ENCODE measurements around the gene FRMD4A.
A peak's percentile ranks its signal among the peaks of the same experiment; 100 is the strongest.
"Not testable (repeated sequence)": the region's sequence is repeated elsewhere in the genome, so short reads cannot be mapped to it uniquely, and the experiment has no call there.

Gene FRMD4A

DNA sequence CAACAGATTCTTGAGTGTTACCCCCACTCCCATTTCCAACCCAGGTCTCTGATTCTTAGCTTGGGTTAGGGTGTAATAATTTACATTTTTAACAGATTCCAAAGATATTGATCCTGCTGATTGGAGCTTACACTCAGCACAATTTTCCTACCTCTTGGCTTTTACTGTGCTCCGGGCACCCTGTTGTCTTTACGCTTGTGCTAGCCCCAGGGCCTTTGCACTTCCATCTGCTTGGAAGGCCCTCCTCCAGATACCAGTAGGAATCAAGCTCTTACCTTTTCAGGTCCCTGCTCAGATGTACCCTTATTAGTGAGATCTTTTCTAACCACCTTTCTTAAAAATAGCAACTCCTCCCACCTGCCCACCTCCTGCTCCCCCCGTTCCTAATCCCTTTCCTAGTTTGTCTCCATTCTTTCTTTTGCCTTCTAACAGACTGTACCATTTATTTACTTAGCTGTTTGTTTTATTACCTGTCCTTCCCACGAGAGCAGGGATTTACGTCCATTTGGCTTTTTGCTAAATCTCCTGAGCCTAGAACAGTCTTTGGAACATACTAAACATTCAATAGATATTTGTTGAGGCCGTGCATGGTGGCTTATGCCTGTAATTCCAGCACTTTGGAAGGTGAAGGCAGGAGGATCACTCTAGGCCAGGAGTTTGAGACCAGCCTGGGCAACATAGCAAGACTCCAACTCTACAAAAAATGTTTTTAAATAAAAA lies 427.7 kb downstream of the FRMD4A start:
- 94% methylated on average over 6 of the region's 6 CpGs for WGBS
- Histone ChIP-seq H3K27ac (ENCODE audit: low read depth, low read length) (no peak overlapping the region), H3K36me3 (ENCODE audit: insufficient read depth, low read length) (no peaks in the 10 kb centered on the region), H3K27me3 (ENCODE audit: insufficient read depth, low read length) (no peaks in the 10 kb centered on the region), H3K4me3 (ENCODE audit: low read length) (no peak overlapping the region), H3K9me3 (ENCODE audit: insufficient read depth, low read depth, low read length) (no peaks in the 10 kb centered on the region), H3K4me1 (ENCODE audit: insufficient read depth, low read length) (peaks cover 8% of the 10 kb centered on the region), H3K9ac (ENCODE audit: low read depth, low read length) (no peak overlapping the region)

GRCh38 chr10:13899941-13900340 lies 430.8 kb downstream of the FRMD4A start:
- no peak overlapping the region for H3K9ac ChIP-seq (ENCODE audit: low read depth, low read length)
- no peaks in the 10 kb centered on the region for H3K36me3 ChIP-seq (ENCODE audit: insufficient read depth, low read length)
- H3K27me3 ChIP-seq (ENCODE audit: insufficient read depth, low read length) = no peaks in the 10 kb centered on the region
- 92% methylated on average over 3 of the region's 3 CpGs for WGBS
- no peak overlapping the region for H3K4me3 ChIP-seq (ENCODE audit: low read length)
- H3K4me1 ChIP-seq (ENCODE audit: insufficient read depth, low read length) = peaks cover 8% of the 10 kb centered on the region
- H3K9me3 ChIP-seq (ENCODE audit: insufficient read depth, low read depth, low read length) = no peaks in the 10 kb centered on the region
- no peak overlapping the region for H3K27ac ChIP-seq (ENCODE audit: low read depth, low read length)

GRCh38 chr10:13896146-13896545 lies 434.6 kb downstream of the FRMD4A start:
- 100% methylated on average over 1 of the region's 1 CpG for WGBS
- not testable (repeated sequence) for H3K4me3 ChIP-seq (ENCODE audit: low read length); H3K36me3 ChIP-seq (ENCODE audit: insufficient read depth, low read length); H3K27ac ChIP-seq (ENCODE audit: low read depth, low read length); H3K9me3 ChIP-seq (ENCODE audit: insufficient read depth, low read depth, low read length); H3K9ac ChIP-seq (ENCODE audit: low read depth, low read length)
- H3K27me3 ChIP-seq (ENCODE audit: insufficient read depth, low read length) = peaks cover 24% of the 10 kb centered on the region
- H3K4me1 ChIP-seq (ENCODE audit: insufficient read depth, low read length) = peaks cover 15% of the 10 kb centered on the region

DNA sequence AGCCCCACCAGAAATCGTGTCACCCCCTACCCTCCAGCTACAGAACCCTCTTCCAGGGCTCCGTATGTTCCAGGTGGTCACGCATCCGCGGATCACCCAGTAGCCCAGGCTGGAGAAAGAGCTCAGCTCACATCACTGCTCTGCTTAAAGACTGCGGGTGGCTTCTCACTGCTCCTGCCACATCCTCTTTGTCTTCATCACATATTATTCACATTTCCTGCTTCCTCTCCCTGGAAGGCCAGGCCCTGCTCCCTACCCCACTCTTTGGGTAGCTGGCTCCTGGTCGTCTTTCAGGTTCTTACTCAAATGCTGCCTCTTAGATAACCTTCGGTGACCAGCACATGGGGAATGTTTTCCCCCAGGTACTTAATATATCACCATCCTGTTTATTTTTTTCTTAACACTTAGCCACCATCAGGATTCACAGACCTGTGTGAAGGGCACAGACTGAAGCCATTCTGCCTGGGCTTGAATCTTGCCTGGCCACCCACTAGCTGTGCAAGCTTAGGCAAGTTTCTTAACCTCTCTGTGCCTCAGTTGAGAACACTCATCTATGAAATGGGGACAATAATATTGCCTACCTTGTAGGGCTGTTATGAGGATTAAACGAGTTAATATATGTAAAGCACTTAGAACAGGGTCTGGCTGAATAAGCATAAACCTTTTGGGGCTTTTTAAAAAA lies 436.2 kb downstream of the FRMD4A start:
- no peak overlapping the region for H3K9ac ChIP-seq (ENCODE audit: low read depth, low read length)
- no peaks in the 10 kb centered on the region for H3K9me3 ChIP-seq (ENCODE audit: insufficient read depth, low read depth, low read length)
- WGBS = 74% methylated on average over 9 of the region's 9 CpGs
- no peak overlapping the region for H3K4me3 ChIP-seq (ENCODE audit: low read length)
- H3K27ac ChIP-seq (ENCODE audit: low read depth, low read length) = no peak overlapping the region
- H3K27me3 ChIP-seq (ENCODE audit: insufficient read depth, low read length) = peaks cover 39% of the 10 kb centered on the region
- H3K4me1 ChIP-seq (ENCODE audit: insufficient read depth, low read length) = peaks cover 25% of the 10 kb centered on the region
- peaks cover 5% of the 10 kb centered on the region; the same call in 1 of the 2 replicates for H3K36me3 ChIP-seq (ENCODE audit: insufficient read depth, low read length)

GRCh38 chr10:13893926-13894325 lies 436.8 kb downstream of the FRMD4A start:
- 81% methylated on average over 4 of the region's 4 CpGs for WGBS
- Histone ChIP-seq H3K27ac (ENCODE audit: low read depth, low read length) (no peak overlapping the region), H3K9me3 (ENCODE audit: insufficient read depth, low read depth, low read length) (no peaks in the 10 kb centered on the region), H3K27me3 (ENCODE audit: insufficient read depth, low read length) (peaks cover 39% of the 10 kb centered on the region), H3K4me1 (ENCODE audit: insufficient read depth, low read length) (peaks cover 31% of the 10 kb centered on the region), H3K9ac (ENCODE audit: low read depth, low read length) (no peak overlapping the region), H3K4me3 (ENCODE audit: low read length) (no peak overlapping the region), H3K36me3 (ENCODE audit: insufficient read depth, low read length) (peaks cover 5% of the 10 kb centered on the region; the same call in 1 of the 2 replicates)

DNA sequence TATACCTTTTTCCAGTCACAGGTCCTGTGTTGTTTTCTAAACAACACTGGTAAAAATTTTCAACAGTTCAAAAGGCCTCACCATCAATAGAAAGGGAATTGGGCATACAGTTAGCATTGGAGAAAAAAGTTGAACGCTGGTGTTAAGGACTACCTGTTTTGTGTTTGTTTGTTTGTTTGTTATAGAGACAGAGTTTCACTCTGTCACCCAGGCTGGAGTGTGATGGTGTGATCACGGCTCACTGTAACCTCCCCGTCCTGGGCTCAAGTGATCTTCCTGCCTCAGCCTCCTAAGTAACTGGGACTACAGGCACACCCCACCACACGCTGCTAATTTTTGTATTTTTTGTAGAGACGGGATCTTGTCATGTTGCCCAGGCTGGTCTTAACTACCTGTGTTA lies 437.9 kb downstream of the FRMD4A start:
- peak overlapping the region; percentile 86; the same call in 1 of the 2 replicates for H3K9ac ChIP-seq (ENCODE audit: low read depth, low read length)
- no peak overlapping the region for H3K27ac ChIP-seq (ENCODE audit: low read depth, low read length)

GRCh38 chr10:13892001-13892491 lies 438.7 kb downstream of the FRMD4A start:
- Histone ChIP-seq H3K9ac (ENCODE audit: low read depth, low read length) (peak overlapping the region; percentile 86), H3K27ac (ENCODE audit: low read depth, low read length) (peak overlapping the region; percentile 42; the same call in 1 of the 2 replicates), H3K9me3 (ENCODE audit: insufficient read depth, low read depth, low read length) (no peaks in the 10 kb centered on the region), H3K27me3 (ENCODE audit: insufficient read depth, low read length) (peaks cover 39% of the 10 kb centered on the region), H3K4me1 (ENCODE audit: insufficient read depth, low read length) (peaks cover 32% of the 10 kb centered on the region), H3K36me3 (ENCODE audit: insufficient read depth, low read length) (peaks cover 5% of the 10 kb centered on the region; the same call in 1 of the 2 replicates), H3K4me3 (ENCODE audit: low read length) (peak overlapping the region; percentile 74)
- 8% methylated on average over 30 of the region's 30 CpGs for WGBS

More for the DNA sequence above, 437.9 kb downstream of the FRMD4A start:
- H3K36me3 ChIP-seq (ENCODE audit: insufficient read depth, low read length) = peaks cover 5% of the 10 kb centered on the region; the same call in 1 of the 2 replicates
- H3K27me3 ChIP-seq (ENCODE audit: insufficient read depth, low read length) = peaks cover 39% of the 10 kb centered on the region
- H3K9me3 ChIP-seq (ENCODE audit: insufficient read depth, low read depth, low read length) = no peaks in the 10 kb centered on the region
- H3K4me3 ChIP-seq (ENCODE audit: low read length) = no peak overlapping the region
- H3K4me1 ChIP-seq (ENCODE audit: insufficient read depth, low read length) = peaks cover 32% of the 10 kb centered on the region
- WGBS = 95% methylated on average over 5 of the region's 5 CpGs

GRCh38 chr10:13891128-13892000 lies 439.4 kb downstream of the FRMD4A start:
- 0 out of 2 replicates have a peak overlapping the region, but pooled peaks have one; percentile 5 for H3K27ac ChIP-seq (ENCODE audit: low read depth, low read length)

DNA sequence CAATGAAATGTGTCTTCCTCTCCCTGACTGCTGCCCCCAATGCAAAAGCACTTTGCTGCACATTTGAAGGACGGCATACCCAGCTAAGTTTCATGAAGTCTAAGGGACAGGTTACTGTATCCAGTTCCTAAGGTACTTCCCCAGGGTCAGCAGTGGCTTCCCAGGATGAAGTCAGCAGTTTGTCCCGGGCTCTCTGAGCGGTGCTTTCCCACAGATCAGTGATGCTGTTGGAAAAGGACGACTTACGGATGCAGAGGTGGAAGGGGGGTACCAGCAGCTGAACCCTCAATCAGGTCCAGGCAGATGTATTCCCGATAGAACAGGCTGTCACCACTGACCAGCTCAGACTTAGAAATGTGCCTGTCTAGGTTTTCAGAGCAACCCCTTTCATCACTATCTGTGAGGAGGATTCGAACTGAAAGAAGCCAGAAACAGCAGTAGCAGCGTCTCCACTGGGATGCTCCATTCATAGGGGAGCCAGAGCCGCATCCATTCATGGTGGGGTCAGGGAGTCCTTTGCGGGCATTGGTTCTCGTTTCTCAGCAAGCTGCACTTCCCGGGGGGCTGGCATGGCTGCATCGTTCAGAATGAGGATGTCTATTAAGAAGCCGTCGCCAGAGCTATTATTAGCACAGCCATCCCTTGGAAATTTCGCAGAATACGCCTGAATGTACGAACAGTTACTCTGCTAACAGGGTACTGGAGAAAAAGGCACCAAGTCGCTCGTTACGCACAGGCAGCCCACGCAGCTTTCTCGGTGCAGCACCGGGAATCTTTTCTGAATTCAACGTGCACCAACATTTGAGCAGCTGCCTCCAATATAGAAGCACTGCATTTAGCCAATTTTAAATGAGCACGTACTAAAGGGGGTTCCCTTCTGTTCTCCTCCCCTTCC lies 440.2 kb downstream of the FRMD4A start:
- Histone ChIP-seq H3K4me3 (ENCODE audit: low read length) (peak overlapping the region; percentile 74), H3K9ac (ENCODE audit: low read depth, low read length) (peak overlapping the region; percentile 85), H3K36me3 (ENCODE audit: insufficient read depth, low read length) (peaks cover 9% of the 10 kb centered on the region; the same call in 1 of the 2 replicates), H3K4me1 (ENCODE audit: insufficient read depth, low read length) (peaks cover 36% of the 10 kb centered on the region), H3K27me3 (ENCODE audit: insufficient read depth, low read length) (peaks cover 39% of the 10 kb centered on the region), H3K9me3 (ENCODE audit: insufficient read depth, low read depth, low read length) (no peaks in the 10 kb centered on the region), H3K27ac (ENCODE audit: low read depth, low read length) (no peak overlapping the region)
- 9% methylated on average over 26 of the region's 26 CpGs for WGBS

More at GRCh38 chr10:13891128-13892000, 439.4 kb downstream of the FRMD4A start:
- peaks cover 32% of the 10 kb centered on the region for H3K4me1 ChIP-seq (ENCODE audit: insufficient read depth, low read length)
- H3K9ac ChIP-seq (ENCODE audit: low read depth, low read length) = peak overlapping the region; percentile 86
- WGBS = under 1% methylated on average over 87 of the region's 87 CpGs
- peaks cover 39% of the 10 kb centered on the region for H3K27me3 ChIP-seq (ENCODE audit: insufficient read depth, low read length)
- peaks cover 9% of the 10 kb centered on the region; the same call in 1 of the 2 replicates for H3K36me3 ChIP-seq (ENCODE audit: insufficient read depth, low read length)
- peak overlapping the region; percentile 74 for H3K4me3 ChIP-seq (ENCODE audit: low read length)
- H3K9me3 ChIP-seq (ENCODE audit: insufficient read depth, low read depth, low read length) = no peaks in the 10 kb centered on the region

DNA sequence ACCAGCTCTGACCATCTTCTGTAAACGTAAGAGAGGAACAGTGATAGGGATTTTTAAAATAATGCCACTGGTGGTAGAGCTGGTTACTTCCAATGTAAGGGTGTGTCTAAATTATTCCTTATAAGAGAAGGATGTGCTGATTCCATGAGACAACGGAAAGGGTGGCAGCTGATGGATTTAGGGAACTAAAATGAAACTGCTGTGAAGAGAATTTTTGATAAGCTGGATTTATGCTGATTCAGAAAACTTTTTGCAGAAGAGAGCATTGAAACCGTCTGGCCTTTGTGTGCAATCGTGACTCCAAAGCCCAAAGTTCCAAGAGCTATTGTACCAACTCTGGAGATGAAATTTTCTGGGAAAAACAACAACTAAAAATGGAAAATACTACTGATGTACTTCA lies 443.0 kb downstream of the FRMD4A start:
- Histone ChIP-seq H3K27me3 (ENCODE audit: insufficient read depth, low read length) (peaks cover 28% of the 10 kb centered on the region), H3K9ac (ENCODE audit: low read depth, low read length) (no peak overlapping the region), H3K4me1 (ENCODE audit: insufficient read depth, low read length) (peaks cover 46% of the 10 kb centered on the region), H3K27ac (ENCODE audit: low read depth, low read length) (no peak overlapping the region), H3K4me3 (ENCODE audit: low read length) (no peak overlapping the region), H3K9me3 (ENCODE audit: insufficient read depth, low read depth, low read length) (no peaks in the 10 kb centered on the region), H3K36me3 (ENCODE audit: insufficient read depth, low read length) (peaks cover 9% of the 10 kb centered on the region; the same call in 1 of the 2 replicates)
- WGBS = 88% methylated on average over 4 of the region's 4 CpGs

Measured in HUES64 (cell line).